Kidney epithelial cell (primary cell): ENCODE results near the gene OTP. TPM values are rescaled to one million over a fixed set of nuclear protein-coding genes. Genes with fewer than 3 reads are reported as not detected.
"Not testable (repeated sequence)": the region's sequence is repeated elsewhere in the genome, so short reads cannot be mapped to it uniquely, and the experiment has no call there.

Experiments used
- DNase-seq: peaks from one replicate; pipeline ENCODE4 v3.0.0-alpha.2; 2010; ENCODE audit warnings: low read depth
- H3K27me3 ChIP-seq: 2 replicates; pipeline ENCODE4 v1.6.0; 2011; ENCODE audit warnings: low read length; ENCODE audit not compliant: control insufficient read depth, insufficient read depth
- H3K36me3 ChIP-seq: 2 replicates; pipeline ENCODE4 v1.5.1; 2011; ENCODE audit warnings: low read length; ENCODE audit not compliant: control insufficient read depth, insufficient read depth
- H3K4me3 ChIP-seq: 2 replicates; pipeline ENCODE4 v1.5.1; 2011; ENCODE audit warnings: low read depth, mild to moderate bottlenecking, control low read depth, low read length
- total RNA-seq: library from RNA; depleted of rRNA; stranded (reverse); fragments of >200 nt; gene quantifications from 2 replicates; pipeline ENCODE4 v1.2.3, GENCODE V29; 2015
- TF ChIP-seq, protein P1 (sequence below): IDR thresholded peaks from 2 replicates; pipeline ENCODE4 v1.5.1; 2011; ENCODE audit warnings: mild to moderate bottlenecking, moderate library complexity, low read length, control low read depth, inconsistent platforms; ENCODE audit not compliant: insufficient read depth, poor library complexity, severe bottlenecking

Gene OTP
- total RNA-seq, 1 donor from 2014 or later = not detected

DNA sequence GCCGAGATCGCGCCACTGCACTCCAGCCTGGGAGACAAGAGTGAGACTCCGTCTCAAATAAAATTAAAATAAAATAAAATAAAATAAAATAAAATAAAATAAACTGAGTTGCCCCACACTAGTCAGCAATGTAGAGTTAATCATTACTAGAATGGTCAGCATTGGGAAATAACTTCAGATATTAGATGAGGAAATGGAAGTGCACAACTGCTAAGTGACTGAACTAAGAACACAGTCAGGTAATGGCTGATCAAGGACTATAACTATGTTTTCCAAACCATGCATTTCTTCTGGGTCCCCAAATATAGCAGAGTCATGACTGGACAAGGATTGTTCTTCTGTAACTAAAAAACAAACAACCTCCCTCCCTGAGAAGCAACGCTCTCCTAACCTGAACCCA is 17.1 kb downstream of the OTP start:
- Histone ChIP-seq H3K4me3 (no peak overlapping the region), H3K27me3 (peaks cover 17% of the 10 kb centered on the region), H3K36me3 (no peaks in the 10 kb centered on the region)
- DNase-seq = no peak
- TF ChIP-seq, protein P1, sequence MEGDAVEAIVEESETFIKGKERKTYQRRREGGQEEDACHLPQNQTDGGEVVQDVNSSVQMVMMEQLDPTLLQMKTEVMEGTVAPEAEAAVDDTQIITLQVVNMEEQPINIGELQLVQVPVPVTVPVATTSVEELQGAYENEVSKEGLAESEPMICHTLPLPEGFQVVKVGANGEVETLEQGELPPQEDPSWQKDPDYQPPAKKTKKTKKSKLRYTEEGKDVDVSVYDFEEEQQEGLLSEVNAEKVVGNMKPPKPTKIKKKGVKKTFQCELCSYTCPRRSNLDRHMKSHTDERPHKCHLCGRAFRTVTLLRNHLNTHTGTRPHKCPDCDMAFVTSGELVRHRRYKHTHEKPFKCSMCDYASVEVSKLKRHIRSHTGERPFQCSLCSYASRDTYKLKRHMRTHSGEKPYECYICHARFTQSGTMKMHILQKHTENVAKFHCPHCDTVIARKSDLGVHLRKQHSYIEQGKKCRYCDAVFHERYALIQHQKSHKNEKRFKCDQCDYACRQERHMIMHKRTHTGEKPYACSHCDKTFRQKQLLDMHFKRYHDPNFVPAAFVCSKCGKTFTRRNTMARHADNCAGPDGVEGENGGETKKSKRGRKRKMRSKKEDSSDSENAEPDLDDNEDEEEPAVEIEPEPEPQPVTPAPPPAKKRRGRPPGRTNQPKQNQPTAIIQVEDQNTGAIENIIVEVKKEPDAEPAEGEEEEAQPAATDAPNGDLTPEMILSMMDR = no peak

DNA sequence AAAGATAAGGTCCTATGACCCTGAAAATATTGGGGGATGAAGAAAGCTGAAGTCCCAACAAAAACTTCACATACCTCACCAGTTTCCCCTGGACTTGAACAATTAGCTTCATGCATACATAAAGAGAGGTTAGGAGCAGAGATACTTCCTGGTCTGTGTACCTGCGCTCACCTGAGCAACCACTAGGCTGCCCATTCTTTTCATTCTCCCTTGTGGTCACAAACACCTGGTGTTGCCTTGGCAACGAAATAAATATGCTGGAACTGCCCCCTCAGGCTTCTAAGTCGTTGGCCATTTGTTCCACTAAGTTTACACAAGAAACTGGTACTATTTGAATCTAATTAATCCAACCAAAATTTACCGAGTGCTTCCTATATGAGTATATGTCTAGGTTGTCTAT is 18.1 kb downstream of the OTP start:
- no peak for DNase-seq
- Histone ChIP-seq H3K4me3 (no peak overlapping the region), H3K27me3 (peaks cover 17% of the 10 kb centered on the region), H3K36me3 (no peaks in the 10 kb centered on the region)
- TF ChIP-seq, protein P1 = no peak

DNA sequence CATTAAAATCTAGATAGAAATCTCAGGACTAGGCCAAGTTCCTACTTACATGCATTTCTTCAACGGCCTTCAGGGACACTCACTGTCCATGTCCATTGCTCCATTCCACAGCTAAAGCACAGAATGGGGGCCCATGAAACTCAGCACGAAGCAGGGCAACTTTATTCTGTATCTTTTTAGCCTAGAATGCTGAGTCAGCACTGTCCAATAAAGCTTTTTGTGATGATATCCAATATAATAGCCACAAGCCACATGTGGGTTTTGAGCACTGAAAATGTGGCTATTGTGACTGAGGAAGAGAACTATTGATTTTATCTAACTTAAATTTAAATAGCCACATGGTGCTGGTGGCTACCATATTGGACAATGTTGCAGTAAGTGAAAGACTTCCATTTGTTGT is 21.6 kb downstream of the OTP start:
- TF ChIP-seq, protein P1 = no peak
- DNase-seq = no peak
- H3K4me3 ChIP-seq = no peak overlapping the region
- no peaks in the 10 kb centered on the region for H3K36me3 ChIP-seq
- peaks cover 10% of the 10 kb centered on the region for H3K27me3 ChIP-seq

DNA sequence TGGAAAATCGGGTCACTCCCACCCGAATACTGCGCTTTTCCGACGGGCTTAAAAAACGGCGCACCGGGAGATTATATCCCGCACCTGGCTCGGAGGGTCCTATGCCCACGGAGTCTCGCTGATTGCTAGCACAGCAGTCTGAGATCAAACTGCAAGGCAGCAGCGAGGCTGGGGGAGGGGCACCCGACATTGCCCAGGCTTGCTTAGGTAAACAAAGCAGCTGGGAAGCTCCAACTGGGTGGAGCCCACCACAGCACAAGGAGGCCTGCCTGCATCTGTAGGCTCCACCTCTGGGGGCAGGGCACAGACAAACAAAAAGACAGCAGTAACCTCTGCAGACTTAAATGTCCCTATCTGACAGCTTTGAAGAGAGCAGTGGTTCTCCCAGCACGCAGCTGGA is 29.6 kb downstream of the OTP start:
- H3K4me3 ChIP-seq, H3K36me3 ChIP-seq, DNase-seq, H3K27me3 ChIP-seq: not testable (repeated sequence)

DNA sequence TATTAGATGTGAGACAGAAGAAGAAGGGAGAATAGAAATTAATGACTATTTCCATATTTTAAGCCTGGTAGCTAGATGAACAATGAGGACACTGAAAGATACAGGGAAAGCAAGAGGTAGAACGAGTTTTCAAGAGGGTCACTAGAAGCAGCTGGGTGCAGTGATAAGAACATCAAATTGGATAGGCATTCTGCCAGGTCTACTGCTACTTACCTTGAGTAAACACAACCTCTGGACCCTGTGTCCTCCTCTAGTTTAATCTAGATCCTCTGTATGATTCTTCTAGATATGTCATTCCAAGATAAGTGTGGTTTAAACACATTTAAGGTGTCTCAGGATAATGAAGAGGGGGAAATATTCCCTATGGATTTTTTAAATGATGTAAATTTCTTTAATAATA is 31.2 kb downstream of the OTP start:
- Histone ChIP-seq H3K36me3 (no peaks in the 10 kb centered on the region), H3K4me3 (no peak overlapping the region), H3K27me3 (no peaks in the 10 kb centered on the region)
- TF ChIP-seq, protein P1 = no peak
- no peak for DNase-seq

DNA sequence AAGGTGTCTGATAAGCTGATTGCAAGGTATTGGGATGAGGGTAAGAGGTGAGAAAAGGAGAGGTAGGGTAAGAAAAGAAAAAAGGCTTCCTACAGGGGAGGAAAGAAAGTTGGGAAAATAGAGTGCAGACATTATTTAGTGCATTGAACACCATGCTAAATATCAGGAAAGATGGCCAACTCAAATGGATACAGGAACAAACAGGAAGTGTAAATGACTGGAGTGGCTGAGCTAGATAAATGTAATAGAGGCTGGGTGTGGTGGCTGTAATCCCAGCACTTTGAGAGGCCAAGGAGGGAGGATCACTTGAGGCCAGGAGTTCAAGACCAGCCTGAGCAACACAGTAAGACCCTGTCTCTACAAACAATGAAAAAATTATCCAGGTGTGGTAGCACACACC is 32.2 kb downstream of the OTP start:
- H3K36me3 ChIP-seq = no peaks in the 10 kb centered on the region
- H3K27me3 ChIP-seq = no peaks in the 10 kb centered on the region
- no peak overlapping the region for H3K4me3 ChIP-seq
- no peak for DNase-seq
- TF ChIP-seq, protein P1 = no peak

DNA sequence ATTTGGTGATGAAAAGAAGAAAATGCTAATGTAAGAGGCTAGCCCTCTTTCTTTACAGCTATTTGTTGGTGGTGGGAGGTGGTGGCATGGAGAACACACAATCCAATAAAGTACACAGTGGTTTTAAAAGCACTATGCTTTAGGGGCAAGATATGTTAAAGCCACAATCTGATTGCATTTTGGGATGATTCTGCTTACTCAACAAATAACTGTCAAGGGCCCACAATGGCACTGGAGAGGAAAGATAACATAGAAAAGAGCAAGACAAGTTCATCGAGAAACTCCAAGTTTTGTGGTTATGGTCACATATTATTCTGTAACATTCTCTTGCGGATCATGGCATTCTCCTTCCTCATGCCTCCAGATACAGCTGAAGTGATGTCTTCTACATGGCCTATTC is 38.8 kb downstream of the OTP start:
- H3K36me3 ChIP-seq = no peaks in the 10 kb centered on the region
- TF ChIP-seq, protein P1 = no peak
- no peaks in the 10 kb centered on the region for H3K27me3 ChIP-seq
- H3K4me3 ChIP-seq = no peak overlapping the region
- DNase-seq = no peak
